ENCODE results near the gene ZFYVE26.

Gene ZFYVE26

DNA sequence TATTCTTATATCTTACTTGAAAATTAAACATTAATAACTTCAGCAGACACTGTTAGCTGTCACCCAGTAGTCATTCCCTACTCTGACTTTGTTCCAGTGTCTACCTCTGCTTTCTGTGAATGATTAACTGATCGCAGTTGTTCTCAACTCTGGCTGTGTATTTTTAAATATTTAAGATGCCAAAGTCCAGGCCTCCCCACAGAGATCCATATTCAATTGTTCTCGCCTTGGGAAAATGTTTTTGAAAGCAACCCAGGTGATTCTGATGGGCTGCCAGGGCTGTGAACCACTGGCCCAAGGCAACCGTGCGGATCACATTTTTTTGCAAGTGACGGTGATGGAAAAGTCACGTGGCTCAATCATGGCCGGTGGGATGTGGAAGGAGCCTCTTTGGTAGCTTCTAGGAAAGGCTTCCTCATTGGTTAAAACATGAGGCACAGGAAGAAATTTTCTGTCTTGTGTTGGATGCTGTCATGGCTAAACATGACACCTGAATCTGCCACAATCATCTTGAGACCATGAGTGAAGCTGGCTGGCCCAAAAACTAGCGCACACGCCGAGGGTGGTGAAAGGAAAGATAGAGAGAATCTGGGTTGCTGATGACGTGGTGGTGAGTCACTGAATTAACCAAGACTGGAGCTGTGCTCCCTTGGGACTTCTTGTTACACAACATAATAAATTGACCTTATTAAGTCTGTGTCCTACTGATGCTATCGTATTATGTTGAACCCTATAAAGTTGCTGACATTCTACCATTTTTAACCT, 77.5 kb downstream of the ZFYVE26 start:
- Histone ChIP-seq H3K4me1 (ENCODE audit: control insufficient read depth, insufficient read depth, low read length) (no peaks in the 10 kb centered on the region), H3K4me3 (ENCODE audit: low read depth, low read length) (no peak overlapping the region), H3K36me3 (ENCODE audit: control insufficient read depth in 2 of 2, insufficient read depth in 1 of 2, low read length in 2 of 2) (no peaks in the 10 kb centered on the region), H3K9me3 (ENCODE audit: control insufficient read depth, insufficient read depth, low read depth, low read length) (no peaks in the 10 kb centered on the region), H3K27ac (ENCODE audit: extremely low read depth, low read depth, low read length) (no peak overlapping the region)
- ChIA-PET CTCF (interaction anchor here (0.7 to 1.1 kb wide), 2 partner anchors 21 to 34 kb away, joined by 3 read pairs; no protein-coding TSS in a partner anchor), POLR2A (no interaction called here)
- no peak for TF ChIP-seq ZNF132 (tag by site-specific recombination; IDR thresholded peaks at IDR 0.05; ENCODE audit: borderline replicate concordance)
- TF ChIP-seq ZNF221 (tag by site-specific recombination; IDR thresholded peaks at IDR 0.05; ENCODE audit: borderline replicate concordance) = no peak
- TF ChIP-seq, protein P1, sequence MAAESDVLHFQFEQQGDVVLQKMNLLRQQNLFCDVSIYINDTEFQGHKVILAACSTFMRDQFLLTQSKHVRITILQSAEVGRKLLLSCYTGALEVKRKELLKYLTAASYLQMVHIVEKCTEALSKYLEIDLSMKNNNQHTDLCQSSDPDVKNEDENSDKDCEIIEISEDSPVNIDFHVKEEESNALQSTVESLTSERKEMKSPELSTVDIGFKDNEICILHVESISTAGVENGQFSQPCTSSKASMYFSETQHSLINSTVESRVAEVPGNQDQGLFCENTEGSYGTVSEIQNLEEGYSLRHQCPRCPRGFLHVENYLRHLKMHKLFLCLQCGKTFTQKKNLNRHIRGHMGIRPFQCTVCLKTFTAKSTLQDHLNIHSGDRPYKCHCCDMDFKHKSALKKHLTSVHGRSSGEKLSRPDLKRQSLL (tag by site-specific recombination; IDR thresholded peaks at IDR 0.05) = no peak
- TF ChIP-seq ZNF792 (tag by site-specific recombination; IDR thresholded peaks at IDR 0.05) = no peak
- 0 out of 2 replicates have a peak, but pooled peaks have one; percentile 33 for TF ChIP-seq ZNF184 (tag by site-specific recombination; IDR thresholded peaks at IDR 0.05)
- TF ChIP-seq, protein P2, sequence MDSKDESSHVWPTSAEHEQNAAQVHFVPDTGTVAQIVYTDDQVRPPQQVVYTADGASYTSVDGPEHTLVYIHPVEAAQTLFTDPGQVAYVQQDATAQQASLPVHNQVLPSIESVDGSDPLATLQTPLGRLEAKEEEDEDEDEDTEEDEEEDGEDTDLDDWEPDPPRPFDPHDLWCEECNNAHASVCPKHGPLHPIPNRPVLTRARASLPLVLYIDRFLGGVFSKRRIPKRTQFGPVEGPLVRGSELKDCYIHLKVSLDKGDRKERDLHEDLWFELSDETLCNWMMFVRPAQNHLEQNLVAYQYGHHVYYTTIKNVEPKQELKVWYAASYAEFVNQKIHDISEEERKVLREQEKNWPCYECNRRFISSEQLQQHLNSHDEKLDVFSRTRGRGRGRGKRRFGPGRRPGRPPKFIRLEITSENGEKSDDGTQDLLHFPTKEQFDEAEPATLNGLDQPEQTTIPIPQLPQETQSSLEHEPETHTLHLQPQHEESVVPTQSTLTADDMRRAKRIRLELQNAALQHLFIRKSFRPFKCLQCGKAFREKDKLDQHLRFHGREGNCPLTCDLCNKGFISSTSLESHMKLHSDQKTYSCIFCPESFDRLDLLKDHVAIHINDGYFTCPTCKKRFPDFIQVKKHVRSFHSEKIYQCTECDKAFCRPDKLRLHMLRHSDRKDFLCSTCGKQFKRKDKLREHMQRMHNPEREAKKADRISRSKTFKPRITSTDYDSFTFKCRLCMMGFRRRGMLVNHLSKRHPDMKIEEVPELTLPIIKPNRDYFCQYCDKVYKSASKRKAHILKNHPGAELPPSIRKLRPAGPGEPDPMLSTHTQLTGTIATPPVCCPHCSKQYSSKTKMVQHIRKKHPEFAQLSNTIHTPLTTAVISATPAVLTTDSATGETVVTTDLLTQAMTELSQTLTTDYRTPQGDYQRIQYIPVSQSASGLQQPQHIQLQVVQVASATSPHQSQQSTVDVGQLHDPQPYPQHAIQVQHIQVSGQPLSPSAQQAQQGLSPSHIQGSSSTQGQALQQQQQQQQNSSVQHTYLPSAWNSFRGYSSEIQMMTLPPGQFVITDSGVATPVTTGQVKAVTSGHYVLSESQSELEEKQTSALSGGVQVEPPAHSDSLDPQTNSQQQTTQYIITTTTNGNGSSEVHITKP (tag by site-specific recombination; IDR thresholded peaks at IDR 0.05) = 0 out of 2 replicates have a peak, but pooled peaks have one; percentile 23
- peak; percentile 42; the same call in 1 of the 2 replicates for TF ChIP-seq KLF8 (tag by site-specific recombination; IDR thresholded peaks at IDR 0.05)
- TF ChIP-seq TCF7L2 (IDR thresholded peaks at IDR 0.05; ENCODE audit: borderline replicate concordance, low read depth, low read length) = no peak
- TF ChIP-seq OSR2 (tag by site-specific recombination; IDR thresholded peaks at IDR 0.05) = peak; percentile 30; the same call in 1 of the 2 replicates
- peak; percentile 74 for TF ChIP-seq ZNF600 (tag by site-specific recombination; IDR thresholded peaks at IDR 0.05)
- TF ChIP-seq, protein P3, sequence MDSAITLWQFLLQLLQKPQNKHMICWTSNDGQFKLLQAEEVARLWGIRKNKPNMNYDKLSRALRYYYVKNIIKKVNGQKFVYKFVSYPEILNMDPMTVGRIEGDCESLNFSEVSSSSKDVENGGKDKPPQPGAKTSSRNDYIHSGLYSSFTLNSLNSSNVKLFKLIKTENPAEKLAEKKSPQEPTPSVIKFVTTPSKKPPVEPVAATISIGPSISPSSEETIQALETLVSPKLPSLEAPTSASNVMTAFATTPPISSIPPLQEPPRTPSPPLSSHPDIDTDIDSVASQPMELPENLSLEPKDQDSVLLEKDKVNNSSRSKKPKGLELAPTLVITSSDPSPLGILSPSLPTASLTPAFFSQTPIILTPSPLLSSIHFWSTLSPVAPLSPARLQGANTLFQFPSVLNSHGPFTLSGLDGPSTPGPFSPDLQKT (IDR thresholded peaks at IDR 0.05; ENCODE audit: borderline replicate concordance, low read depth, low read length) = no peak
- TF ChIP-seq SETDB1 (IDR thresholded peaks at IDR 0.05; ENCODE audit: insufficient read length, low read length) = peak; percentile 34
- no peak for TF ChIP-seq ZNF146 (tag by site-specific recombination; IDR thresholded peaks at IDR 0.05)
- TF ChIP-seq, protein P4, sequence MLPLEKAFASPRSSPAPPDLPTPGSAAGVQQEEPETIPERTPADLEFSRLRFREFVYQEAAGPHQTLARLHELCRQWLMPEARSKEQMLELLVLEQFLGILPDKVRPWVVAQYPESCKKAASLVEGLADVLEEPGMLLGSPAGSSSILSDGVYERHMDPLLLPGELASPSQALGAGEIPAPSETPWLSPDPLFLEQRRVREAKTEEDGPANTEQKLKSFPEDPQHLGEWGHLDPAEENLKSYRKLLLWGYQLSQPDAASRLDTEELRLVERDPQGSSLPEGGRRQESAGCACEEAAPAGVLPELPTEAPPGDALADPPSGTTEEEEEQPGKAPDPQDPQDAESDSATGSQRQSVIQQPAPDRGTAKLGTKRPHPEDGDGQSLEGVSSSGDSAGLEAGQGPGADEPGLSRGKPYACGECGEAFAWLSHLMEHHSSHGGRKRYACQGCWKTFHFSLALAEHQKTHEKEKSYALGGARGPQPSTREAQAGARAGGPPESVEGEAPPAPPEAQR (tag by site-specific recombination; IDR thresholded peaks at IDR 0.05) = no peak
- TF ChIP-seq ZNF837 (tag by site-specific recombination; IDR thresholded peaks at IDR 0.05) = no peak
- TF ChIP-seq, protein P5, sequence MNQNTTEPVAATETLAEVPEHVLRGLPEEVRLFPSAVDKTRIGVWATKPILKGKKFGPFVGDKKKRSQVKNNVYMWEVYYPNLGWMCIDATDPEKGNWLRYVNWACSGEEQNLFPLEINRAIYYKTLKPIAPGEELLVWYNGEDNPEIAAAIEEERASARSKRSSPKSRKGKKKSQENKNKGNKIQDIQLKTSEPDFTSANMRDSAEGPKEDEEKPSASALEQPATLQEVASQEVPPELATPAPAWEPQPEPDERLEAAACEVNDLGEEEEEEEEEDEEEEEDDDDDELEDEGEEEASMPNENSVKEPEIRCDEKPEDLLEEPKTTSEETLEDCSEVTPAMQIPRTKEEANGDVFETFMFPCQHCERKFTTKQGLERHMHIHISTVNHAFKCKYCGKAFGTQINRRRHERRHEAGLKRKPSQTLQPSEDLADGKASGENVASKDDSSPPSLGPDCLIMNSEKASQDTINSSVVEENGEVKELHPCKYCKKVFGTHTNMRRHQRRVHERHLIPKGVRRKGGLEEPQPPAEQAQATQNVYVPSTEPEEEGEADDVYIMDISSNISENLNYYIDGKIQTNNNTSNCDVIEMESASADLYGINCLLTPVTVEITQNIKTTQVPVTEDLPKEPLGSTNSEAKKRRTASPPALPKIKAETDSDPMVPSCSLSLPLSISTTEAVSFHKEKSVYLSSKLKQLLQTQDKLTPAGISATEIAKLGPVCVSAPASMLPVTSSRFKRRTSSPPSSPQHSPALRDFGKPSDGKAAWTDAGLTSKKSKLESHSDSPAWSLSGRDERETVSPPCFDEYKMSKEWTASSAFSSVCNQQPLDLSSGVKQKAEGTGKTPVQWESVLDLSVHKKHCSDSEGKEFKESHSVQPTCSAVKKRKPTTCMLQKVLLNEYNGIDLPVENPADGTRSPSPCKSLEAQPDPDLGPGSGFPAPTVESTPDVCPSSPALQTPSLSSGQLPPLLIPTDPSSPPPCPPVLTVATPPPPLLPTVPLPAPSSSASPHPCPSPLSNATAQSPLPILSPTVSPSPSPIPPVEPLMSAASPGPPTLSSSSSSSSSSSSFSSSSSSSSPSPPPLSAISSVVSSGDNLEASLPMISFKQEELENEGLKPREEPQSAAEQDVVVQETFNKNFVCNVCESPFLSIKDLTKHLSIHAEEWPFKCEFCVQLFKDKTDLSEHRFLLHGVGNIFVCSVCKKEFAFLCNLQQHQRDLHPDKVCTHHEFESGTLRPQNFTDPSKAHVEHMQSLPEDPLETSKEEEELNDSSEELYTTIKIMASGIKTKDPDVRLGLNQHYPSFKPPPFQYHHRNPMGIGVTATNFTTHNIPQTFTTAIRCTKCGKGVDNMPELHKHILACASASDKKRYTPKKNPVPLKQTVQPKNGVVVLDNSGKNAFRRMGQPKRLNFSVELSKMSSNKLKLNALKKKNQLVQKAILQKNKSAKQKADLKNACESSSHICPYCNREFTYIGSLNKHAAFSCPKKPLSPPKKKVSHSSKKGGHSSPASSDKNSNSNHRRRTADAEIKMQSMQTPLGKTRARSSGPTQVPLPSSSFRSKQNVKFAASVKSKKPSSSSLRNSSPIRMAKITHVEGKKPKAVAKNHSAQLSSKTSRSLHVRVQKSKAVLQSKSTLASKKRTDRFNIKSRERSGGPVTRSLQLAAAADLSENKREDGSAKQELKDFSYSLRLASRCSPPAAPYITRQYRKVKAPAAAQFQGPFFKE (tag by site-specific recombination; IDR thresholded peaks at IDR 0.05; ENCODE audit: borderline replicate concordance) = no peak
- TF ChIP-seq ZNF239 (tag by site-specific recombination; IDR thresholded peaks at IDR 0.05) = no peak
- TF ChIP-seq ZNF658 (tag by site-specific recombination; IDR thresholded peaks at IDR 0.05) = no peak
- TF ChIP-seq TRIM28 (IDR thresholded peaks at IDR 0.05; ENCODE audit: borderline replicate concordance, low read length) = no peak
- no peak for TF ChIP-seq ZNF18 (tag by site-specific recombination; IDR thresholded peaks at IDR 0.05)
